ENCODE results near the gene PIP4P1. TPM values are rescaled to one million over a fixed set of nuclear protein-coding genes. Genes with fewer than 3 reads are reported as not detected.

PIP4P1 gene
- polyA plus RNA-seq, 3 donors, result 19.4 to 106 (median 21.2) TPM

DNA sequence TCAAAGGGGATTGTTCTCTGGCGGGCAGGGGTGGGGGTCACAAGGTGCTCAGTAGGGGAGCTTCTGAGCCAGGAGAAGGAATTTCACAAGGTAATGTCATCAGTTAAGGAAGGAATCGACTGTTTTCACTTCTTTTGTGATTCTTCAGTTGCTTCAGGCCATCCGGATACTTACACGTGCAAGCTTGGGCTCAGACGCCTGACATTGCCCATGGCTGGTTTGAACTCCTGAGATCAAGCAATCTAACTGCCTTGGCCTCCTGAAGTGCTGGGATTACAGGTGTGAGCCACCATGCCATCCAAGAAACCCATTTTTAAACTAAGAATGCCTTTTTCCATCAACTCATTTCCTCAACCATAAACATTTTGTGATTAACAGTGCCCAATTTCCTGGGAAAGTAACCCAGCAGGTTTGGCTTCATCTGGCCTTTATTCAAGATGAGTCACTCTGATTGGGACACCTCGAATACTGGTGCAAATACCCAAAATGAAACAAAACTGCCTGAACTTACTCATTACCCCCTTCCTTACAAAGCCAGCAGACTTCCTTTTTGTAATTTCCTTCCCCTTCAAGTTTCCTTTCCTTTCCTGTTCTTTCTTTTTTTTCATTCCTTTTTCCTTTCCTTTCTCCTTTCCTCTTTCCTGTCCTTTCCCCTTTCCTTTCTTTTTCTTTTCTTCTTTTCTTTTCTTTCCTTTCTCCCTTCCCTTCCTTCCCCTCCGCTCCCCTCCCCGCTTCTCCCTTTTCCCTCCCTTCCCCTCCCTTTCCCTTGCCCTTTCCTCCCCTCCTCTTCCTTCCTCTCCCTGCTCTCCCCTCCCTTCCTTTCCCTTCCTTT lies 33.9 kb upstream of the PIP4P1 start:
- TF ChIP-seq, protein P1, sequence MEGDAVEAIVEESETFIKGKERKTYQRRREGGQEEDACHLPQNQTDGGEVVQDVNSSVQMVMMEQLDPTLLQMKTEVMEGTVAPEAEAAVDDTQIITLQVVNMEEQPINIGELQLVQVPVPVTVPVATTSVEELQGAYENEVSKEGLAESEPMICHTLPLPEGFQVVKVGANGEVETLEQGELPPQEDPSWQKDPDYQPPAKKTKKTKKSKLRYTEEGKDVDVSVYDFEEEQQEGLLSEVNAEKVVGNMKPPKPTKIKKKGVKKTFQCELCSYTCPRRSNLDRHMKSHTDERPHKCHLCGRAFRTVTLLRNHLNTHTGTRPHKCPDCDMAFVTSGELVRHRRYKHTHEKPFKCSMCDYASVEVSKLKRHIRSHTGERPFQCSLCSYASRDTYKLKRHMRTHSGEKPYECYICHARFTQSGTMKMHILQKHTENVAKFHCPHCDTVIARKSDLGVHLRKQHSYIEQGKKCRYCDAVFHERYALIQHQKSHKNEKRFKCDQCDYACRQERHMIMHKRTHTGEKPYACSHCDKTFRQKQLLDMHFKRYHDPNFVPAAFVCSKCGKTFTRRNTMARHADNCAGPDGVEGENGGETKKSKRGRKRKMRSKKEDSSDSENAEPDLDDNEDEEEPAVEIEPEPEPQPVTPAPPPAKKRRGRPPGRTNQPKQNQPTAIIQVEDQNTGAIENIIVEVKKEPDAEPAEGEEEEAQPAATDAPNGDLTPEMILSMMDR (IDR thresholded peaks at IDR 0.05), result no peak
- H3K27ac ChIP-seq (ENCODE audit: low read depth in 1 of 2, low read length in 2 of 2), result peak overlapping the region; percentile 18 to 63
- peaks cover 54 to 72% of the 10 kb centered on the region in 2 donors for H3K4me1 ChIP-seq (ENCODE audit: control insufficient read depth in 1 of 2, insufficient read depth in 2 of 2, low read length in 2 of 2)
- H3K4me2 ChIP-seq (replicated peaks; ENCODE audit: extremely low read depth, low read length, poor library complexity, severe bottlenecking), result no peak overlapping the region
- intact Hi-C loops (cut with micrococcal nuclease), result no loop called here
- 79% methylated on average over 8 of the region's 8 CpGs for WGBS (ENCODE audit: insufficient coverage)
- H3K4me1 Mint-ChIP-seq, result peaks cover 66% of the 10 kb centered on the region
- peaks cover 0 to 3% (median 0%) of the 10 kb centered on the region in 3 donors for H3K27me3 Mint-ChIP-seq (ENCODE audit: low read depth in 3 of 3)
- H3K9me3 ChIP-seq (replicated peaks in 1 of 2; ENCODE audit: control insufficient read depth in 1 of 2, insufficient read depth in 1 of 2, low read length in 2 of 2), result no peaks in the 10 kb centered on the region
- H3K9ac ChIP-seq (ENCODE audit: insufficient read depth, low read length, poor library complexity, severe bottlenecking), result no peak overlapping the region
- H3K27ac Mint-ChIP-seq, result peak overlapping the region; percentile 78 to 91 (median 86)
- no peaks in the 10 kb centered on the region for H3K36me3 ChIP-seq (replicated peaks in 1 of 2; ENCODE audit: control insufficient read depth in 1 of 2, insufficient read depth in 2 of 2, low read length in 2 of 2)
- H3K79me2 ChIP-seq (ENCODE audit: insufficient read depth, low read length), result no peaks in the 10 kb centered on the region
- H3K4me3 Mint-ChIP-seq, result no peak overlapping the region
- no peak overlapping the region for H2AFZ ChIP-seq (ENCODE audit: insufficient read depth, low read depth, low read length, poor library complexity, severe bottlenecking)
- no peak overlapping the region for H3K4me3 ChIP-seq (replicated peaks in 1 of 3; ENCODE audit: low read depth in 2 of 3, low read length in 3 of 3)
- peak; percentile 71 to 92 (median 87) for DNase-seq
- H3K36me3 Mint-ChIP-seq, result no peaks in the 10 kb centered on the region
- H4K20me1 ChIP-seq (ENCODE audit: insufficient read depth, low read length), result no peaks in the 10 kb centered on the region
- H3K27me3 ChIP-seq (ENCODE audit: control insufficient read depth in 2 of 2, insufficient read depth in 2 of 2, low read length in 2 of 2), result no peaks in the 10 kb centered on the region
- H3K9me3 Mint-ChIP-seq, result peaks cover 0 to 7% (median 4%) of the 10 kb centered on the region in 7 donors

DNA sequence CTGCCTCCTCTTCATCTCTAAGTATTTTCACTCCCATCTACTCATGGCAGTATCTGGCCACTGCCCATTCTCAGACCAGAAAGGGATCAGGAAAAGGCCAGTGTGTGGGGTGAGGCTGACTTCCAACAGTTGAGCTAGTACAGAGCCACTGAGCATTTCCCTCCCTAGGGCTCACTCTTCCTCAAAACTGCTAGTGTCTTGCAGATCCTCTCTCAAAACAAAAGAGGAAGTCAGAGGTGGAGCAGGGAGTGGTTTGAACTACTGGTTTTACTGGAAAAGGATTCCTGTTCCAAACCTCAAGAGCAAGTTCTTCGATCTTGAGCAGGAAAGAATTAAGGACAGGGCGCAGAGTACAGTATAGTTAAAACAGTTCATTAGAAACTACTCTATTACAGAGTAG lies 32.4 kb upstream of the PIP4P1 start:
- Histone ChIP-seq H4K20me1 (ENCODE audit: insufficient read depth, low read length) (no peaks in the 10 kb centered on the region), H3K4me1 (ENCODE audit: control insufficient read depth in 1 of 2, insufficient read depth in 2 of 2, low read length in 2 of 2) (peaks cover 61 to 78% of the 10 kb centered on the region in 2 donors), H3K4me2 (replicated peaks; ENCODE audit: extremely low read depth, low read length, poor library complexity, severe bottlenecking) (peak overlapping the region; percentile 32), H3K79me2 (ENCODE audit: insufficient read depth, low read length) (no peaks in the 10 kb centered on the region), H3K27ac (ENCODE audit: low read depth in 1 of 2, low read length in 2 of 2) (peak overlapping the region in 1 of 2 donors; percentile 72), H3K4me3 (replicated peaks in 1 of 3; ENCODE audit: low read depth in 2 of 3, low read length in 3 of 3) (no peak overlapping the region), H2AFZ (ENCODE audit: insufficient read depth, low read depth, low read length, poor library complexity, severe bottlenecking) (peak overlapping the region; percentile 27), H3K36me3 (replicated peaks in 1 of 2; ENCODE audit: control insufficient read depth in 1 of 2, insufficient read depth in 2 of 2, low read length in 2 of 2) (no peaks in the 10 kb centered on the region), H3K9me3 (replicated peaks in 1 of 2; ENCODE audit: control insufficient read depth in 1 of 2, insufficient read depth in 1 of 2, low read length in 2 of 2) (no peaks in the 10 kb centered on the region), H3K27me3 (ENCODE audit: control insufficient read depth in 2 of 2, insufficient read depth in 2 of 2, low read length in 2 of 2) (no peaks in the 10 kb centered on the region), H3K9ac (ENCODE audit: insufficient read depth, low read length, poor library complexity, severe bottlenecking) (no peak overlapping the region)
- peak overlapping the region; percentile 68 to 94 (median 88) for H3K27ac Mint-ChIP-seq
- TF ChIP-seq, protein P1 (IDR thresholded peaks at IDR 0.05), result no peak
- H3K36me3 Mint-ChIP-seq, result no peaks in the 10 kb centered on the region
- no CpG with 5 or more reads among the region's 2 CpGs for WGBS (ENCODE audit: insufficient coverage)
- peaks cover 69% of the 10 kb centered on the region for H3K4me1 Mint-ChIP-seq
- H3K27me3 Mint-ChIP-seq (ENCODE audit: low read depth in 3 of 3), result peaks cover 0 to 3% (median 0%) of the 10 kb centered on the region in 3 donors
- peak overlapping the region in 1 of 2 donors; percentile 76 for H3K4me3 Mint-ChIP-seq
- peaks cover 0 to 7% (median 4%) of the 10 kb centered on the region in 7 donors for H3K9me3 Mint-ChIP-seq
- peak; percentile 47 to 83 (median 75) for DNase-seq
- intact Hi-C loops (cut with micrococcal nuclease), result no loop called here
